Measurements from ENCODE around the gene WNK1.

- no peak for TF ChIP-seq POLR2A (IDR thresholded peaks at IDR 0.05)
- TF ChIP-seq, protein P1, sequence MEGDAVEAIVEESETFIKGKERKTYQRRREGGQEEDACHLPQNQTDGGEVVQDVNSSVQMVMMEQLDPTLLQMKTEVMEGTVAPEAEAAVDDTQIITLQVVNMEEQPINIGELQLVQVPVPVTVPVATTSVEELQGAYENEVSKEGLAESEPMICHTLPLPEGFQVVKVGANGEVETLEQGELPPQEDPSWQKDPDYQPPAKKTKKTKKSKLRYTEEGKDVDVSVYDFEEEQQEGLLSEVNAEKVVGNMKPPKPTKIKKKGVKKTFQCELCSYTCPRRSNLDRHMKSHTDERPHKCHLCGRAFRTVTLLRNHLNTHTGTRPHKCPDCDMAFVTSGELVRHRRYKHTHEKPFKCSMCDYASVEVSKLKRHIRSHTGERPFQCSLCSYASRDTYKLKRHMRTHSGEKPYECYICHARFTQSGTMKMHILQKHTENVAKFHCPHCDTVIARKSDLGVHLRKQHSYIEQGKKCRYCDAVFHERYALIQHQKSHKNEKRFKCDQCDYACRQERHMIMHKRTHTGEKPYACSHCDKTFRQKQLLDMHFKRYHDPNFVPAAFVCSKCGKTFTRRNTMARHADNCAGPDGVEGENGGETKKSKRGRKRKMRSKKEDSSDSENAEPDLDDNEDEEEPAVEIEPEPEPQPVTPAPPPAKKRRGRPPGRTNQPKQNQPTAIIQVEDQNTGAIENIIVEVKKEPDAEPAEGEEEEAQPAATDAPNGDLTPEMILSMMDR (IDR thresholded peaks at IDR 0.05 in 4 of 5, conservative IDR thresholded peaks at IDR 0.05 in 1 of 5), result no peak
Measured at GRCh38 chr12:750366-751191, 1.8 kb upstream of the WNK1 start.

Measured in gastrocnemius medialis (tissue), 4 donors.